GM12892 (cell line): ENCODE data around the gene CHPF2.

Experiments
- POLR2A ChIP-seq: IDR thresholded peaks from 2 replicates; pipeline ENCODE4 v1.6.1; 2011; ENCODE audit warnings: low read depth, low read length, control low read depth
- POLR2AphosphoS5 ChIP-seq: IDR thresholded peaks from 2 replicates; pipeline ENCODE4 v1.6.1; 2011; ENCODE audit warnings: low read depth, low read length, control low read depth

DNA sequence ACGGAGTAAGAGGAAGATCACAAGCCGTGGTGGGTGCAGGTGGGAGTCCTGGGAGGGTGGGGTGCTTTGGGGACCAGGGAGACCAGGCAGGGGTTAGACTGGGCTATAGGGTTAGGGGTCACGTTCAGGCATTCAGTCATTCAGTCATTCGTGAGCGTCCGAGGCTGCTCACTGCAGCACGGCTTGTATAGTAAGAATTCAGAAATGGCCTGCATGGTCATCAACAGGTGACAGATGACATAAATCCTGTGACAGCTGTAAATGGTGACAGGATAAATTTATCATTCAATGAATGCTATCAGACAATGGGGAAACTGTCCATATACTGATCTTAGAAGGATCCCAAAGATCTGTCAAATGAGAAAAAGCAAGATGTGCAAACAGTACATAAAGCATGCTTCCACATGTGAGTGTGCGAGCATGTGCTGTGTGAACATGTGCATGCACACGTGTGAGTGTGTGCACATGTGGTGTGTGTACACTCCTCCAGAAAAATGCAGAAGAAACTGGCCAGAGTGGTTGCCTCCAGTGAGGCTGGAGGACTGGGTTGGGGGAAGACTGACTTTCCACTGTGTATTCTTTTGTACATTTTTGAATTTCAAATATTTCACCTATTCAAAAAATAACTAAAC lies 48.2 kb downstream of the CHPF2 start:
- no peak for TF ChIP-seq POLR2AphosphoS5
- no peak for TF ChIP-seq POLR2A
